Heart left ventricle (tissue), 16 donors: Measurements from ENCODE around the gene LMBR1. TPM values are rescaled to one million over a fixed set of nuclear protein-coding genes. Genes with fewer than 3 reads are reported as not detected.

Experiments used
- ATAC-seq, 4 donors: fragments of 200-7000 bp; cut with Tn5 transposase; one replicate each; pipeline ENCODE4 v1.9.1; 2020 to 2022; ENCODE audit warnings: moderate library complexity in 4 of 4, mild to moderate bottlenecking in 3 of 4, moderate number of reproducible peaks in 1 of 4
- DNase-seq, 5 donors: peaks; one replicate each; pipeline ENCODE4 v3.0.0-alpha.2; 2020
- H3K27ac ChIP-seq, 12 donors: fragments of 200-600 bp; sonication (generic) in 4 of 12; one replicate each; pipeline versions ENCODE4 v1.5.0 to v1.8.0; 2016 to 2022; ENCODE audit warnings: mild to moderate bottlenecking in 2 of 12
- H3K27me3 ChIP-seq, 9 donors: fragments of 200-600 bp; sonication (generic) in 2 of 9; one replicate each; pipeline versions ENCODE4 v1.5.1 to v1.8.0; 2016 to 2022; ENCODE audit warnings: mild to moderate bottlenecking in 3 of 9
- H3K36me3 ChIP-seq, 9 donors: fragments of 200-600 bp; sonication (generic) in 2 of 9; one replicate each; pipeline versions ENCODE4 v1.5.0 to v1.8.0; 2018 to 2022; ENCODE audit warnings: mild to moderate bottlenecking in 2 of 9
- H3K4me1 ChIP-seq, 12 donors: fragments of 200-600 bp; sonication (generic) in 4 of 12; one replicate each; pipeline versions ENCODE4 v1.5.0 to v1.8.0; 2016 to 2022; ENCODE audit warnings: mild to moderate bottlenecking in 3 of 12
- H3K4me3 ChIP-seq, 12 donors: fragments of 200-600 bp; sonication (generic) in 4 of 12; one replicate each; pipeline versions ENCODE4 v1.5.0 to v1.8.0; 2017 to 2022; ENCODE audit warnings: mild to moderate bottlenecking in 9 of 12, moderate library complexity in 4 of 12
- H3K9me3 ChIP-seq, 12 donors: fragments of 200-600 bp; sonication (generic) in 4 of 12; one replicate each; pipeline versions ENCODE4 v1.5.0 to v1.8.0; 2016 to 2022; ENCODE audit warnings: mild to moderate bottlenecking in 1 of 12
- CTCF ChIP-seq, 12 donors: fragments of 200-600 bp; sonication (generic) in 4 of 12; IDR thresholded peaks; one replicate each; pipeline versions ENCODE4 v1.5.0 to v1.8.0; 2018 to 2022; ENCODE audit warnings: antibody characterized with exemption in 12 of 12, mild to moderate bottlenecking in 5 of 12
- POLR2A ChIP-seq, 2 donors: fragments of 450-650 bp; IDR thresholded peaks; one replicate each; pipeline ENCODE4 v1.6.1; 2017; ENCODE audit warnings: antibody characterized with exemption in 2 of 2, mild to moderate bottlenecking in 2 of 2, moderate library complexity in 2 of 2
- WGBS, 4 donors: extraction: QIAGEN DNeasy Blood & Tissue Kit in 2 of 4; methylation state at CpG; one replicate each; pipeline versions ENCODE4 v1.1.5 to v1.1.7; 2013 to 2018; 5-methylcytosine and 5-hydroxymethylcytosine counted together
- intact Hi-C, 10 donors: fragments of 100-400 bp; cut with DNase I; formaldehyde crosslinking; loops; one replicate each; pipeline versions ENCODE4 v1.11.1 to v1.14.2; 2022
- polyA plus RNA-seq, 2 donors: library from polyadenylated mRNA; stranded (reverse); fragments of 200-250 nt; gene quantifications; one replicate each; pipeline ENCODE4 v1.2.3, GENCODE V29; 2013
- total RNA-seq, 9 donors: library from RNA; depleted of rRNA in 2 of 9; stranded (reverse); fragments of >200 nt in 2 of 9; fragmentation: NEBNext Ultra II Directional in 3 of 9; extraction: Animal tissue kit (Norgen Biotek cat#: 25700) in 3 of 9; gene quantifications; one replicate each; pipeline versions ENCODE4 v1.1.0 to v1.2.4, GENCODE V29; 2016 to 2023
- donor health status: ischemic (EF 13 %, LVEDD 7.1; RV severe dilation, severe dysfunction).
- donor health status: healthy with polysubstance abuse.
- donor health status: DM: no; HTN: yes; CAD: no.
- donor health status: DM: no; HTN: no; CAD: no.
- donor health status: ischemic (EF 25% LVEDD 6.9; RV normal size, moderate dysfunction).
- donor health status: ischemic (EF 25% LVEDD 5.7; RV mildly dilated, moderate dysfunction).
- donor health status: healthy.
- donor health status: DM: yes; HTN: yes; CAD: no.
- donor health status: ischemic (EF 35%, LVEDD 5.7; RV mildly dilated, moderate dysfunction).
- donor health status: nonischemic (EF 11% LVEDD 7.7; RV severe dilation, severe dysfunction).
- donor health status: DM: yes; HTN: yes; CAD: no.
- donor health status: PGD.
- donor health status: ischemic (EF 29% LVEDD 5.4; RV normal size, mild dysfunction).
- donor health status: nonischemic (EF 23%, LVEDD 6.1; RV moderate dilation, normal function).

Gene LMBR1
- total and polyA plus RNA-seq, 11 donors = 5.8 to 51.9 (median 37.1) TPM

- DNase-seq (no peak), ATAC-seq (no peak)
- H3K27me3 ChIP-seq = peaks cover 0 to 79% (median 10%) of the 10 kb centered on the region in 9 donors
- WGBS, 4 donors = 72 to 84% (median 76%) methylated on average over 6 of the region's 6 CpGs
- no peaks in the 10 kb centered on the region for H3K36me3 ChIP-seq
- intact Hi-C loops = no loop called here
- no peak overlapping the region for H3K4me3 ChIP-seq
- no peaks in the 10 kb centered on the region for H3K9me3 ChIP-seq
- TF ChIP-seq POLR2A (IDR thresholded peaks at IDR 0.05) = no peak
- H3K27ac ChIP-seq = no peak overlapping the region
- H3K4me1 ChIP-seq = no peaks in the 10 kb centered on the region
Measured at GRCh38 chr7:156655251-156655650, 237.7 kb downstream of the LMBR1 start.

- peaks cover 0 to 85% (median 12%) of the 10 kb centered on the region in 9 donors for H3K27me3 ChIP-seq
Measured at GRCh38 chr7:156654511-156655234, 238.3 kb downstream of the LMBR1 start.

GRCh38 chr7:156652886-156653568 is 240.0 kb downstream of the LMBR1 start:
- Histone ChIP-seq H3K4me1 (no peaks in the 10 kb centered on the region), H3K27me3 (peaks cover 0 to 81% (median 12%) of the 10 kb centered on the region in 9 donors), H3K36me3 (no peaks in the 10 kb centered on the region), H3K27ac (no peak overlapping the region), H3K9me3 (no peaks in the 10 kb centered on the region), H3K4me3 (no peak overlapping the region)
- DNase-seq (no peak), ATAC-seq (no peak)
- 94 to 96% (median 95%) methylated on average over 8 of the region's 8 CpGs for WGBS, 4 donors
- no peak for TF ChIP-seq POLR2A (IDR thresholded peaks at IDR 0.05)
- no peak for TF ChIP-seq CTCF (IDR thresholded peaks at IDR 0.05)
- intact Hi-C loops = no loop called here

More at GRCh38 chr7:156654511-156655234, 238.3 kb downstream of the LMBR1 start:
- intact Hi-C loops = no loop called here
- Histone ChIP-seq H3K4me3 (no peak overlapping the region), H3K27ac (no peak overlapping the region), H3K36me3 (no peaks in the 10 kb centered on the region), H3K9me3 (no peaks in the 10 kb centered on the region), H3K4me1 (no peaks in the 10 kb centered on the region)
- DNase-seq (no peak), ATAC-seq (no peak)
- WGBS, 4 donors = 84 to 89% (median 84%) methylated on average over 10 of the region's 10 CpGs
- TF ChIP-seq POLR2A (IDR thresholded peaks at IDR 0.05) (no peak), CTCF (IDR thresholded peaks at IDR 0.05) (no peak)

GRCh38 chr7:156651474-156651873 is 241.5 kb downstream of the LMBR1 start:
- Histone ChIP-seq H3K4me3 (no peak overlapping the region), H3K9me3 (no peaks in the 10 kb centered on the region), H3K27me3 (peaks cover 0 to 66% (median 11%) of the 10 kb centered on the region in 9 donors), H3K36me3 (no peaks in the 10 kb centered on the region), H3K4me1 (no peaks in the 10 kb centered on the region), H3K27ac (no peak overlapping the region)
- WGBS, 4 donors = 86 to 92% (median 90%) methylated on average over 4 of the region's 4 CpGs
- TF ChIP-seq CTCF (IDR thresholded peaks at IDR 0.05) = no peak
- TF ChIP-seq POLR2A (IDR thresholded peaks at IDR 0.05) = no peak
- DNase-seq = no peak
- ATAC-seq = no peak
- intact Hi-C loops = no loop called here
